ENCODE data around the gene CDC42EP2.

- no peak for TF ChIP-seq POLR2AphosphoS5 (IDR thresholded peaks at IDR 0.05)
- no peak for TF ChIP-seq CTCF (IDR thresholded peaks at IDR 0.05)
- TF ChIP-seq POLR2A (IDR thresholded peaks at IDR 0.05): no peak
- TF ChIP-seq EP300 (IDR thresholded peaks at IDR 0.05): no peak
These were observed 10.1 kb upstream of the CDC42EP2 start for GRCh38 chr11:65304613-65305012.
